ENCODE measurements around the gene ATP5MG.

DNA sequence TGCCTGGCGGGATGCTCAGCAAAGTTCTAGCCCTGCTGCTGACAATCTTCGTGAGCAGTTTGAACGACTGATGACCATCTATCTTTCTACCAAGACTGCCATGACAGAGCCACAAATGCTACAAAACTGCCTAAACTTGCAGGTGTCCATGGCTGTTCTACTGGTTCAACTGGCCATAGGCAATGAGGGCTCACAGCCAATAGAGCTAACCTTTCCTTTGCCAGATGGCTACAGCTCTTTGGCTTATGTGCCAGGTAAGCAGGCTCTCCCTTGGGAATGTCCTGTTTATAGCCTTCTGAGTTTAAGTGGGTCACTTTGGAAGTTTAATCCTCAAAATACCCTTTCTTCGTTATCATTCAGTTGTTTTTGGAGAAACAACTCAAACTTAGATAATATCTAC lies 21.9 kb upstream of the ATP5MG start:
- TF ChIP-seq POLR2A (IDR thresholded peaks at IDR 0.05) (no peak), POLR2AphosphoS5 (IDR thresholded peaks at IDR 0.05) (no peak), CTCF (IDR thresholded peaks at IDR 0.05) (no peak)

Data from breast epithelium (tissue), 3 donors.